Prostate gland (tissue), 2 donors: ENCODE results near the gene TMTC2.

Experiments used
- POLR2AphosphoS5 ChIP-seq: sonication (generic); formaldehyde crosslinking; IDR thresholded peaks from one replicate; pipeline ENCODE4 v1.6.1; 2017; ENCODE audit warnings: antibody characterized with exemption
- TF ChIP-seq, protein P1 (sequence below), 4 experiments: fragments of 200-600 bp in 2 of 4; fragments of 450-650 bp in 2 of 4; sonication (generic) in 2 of 4; IDR thresholded peaks; 1 replicate in 3 of 4; 2 replicates in 1 of 4; pipeline ENCODE4 v1.5.1; 2016 to 2019; ENCODE audit warnings: antibody characterized with exemption in 4 of 4, mild to moderate bottlenecking in 2 of 4, moderate library complexity in 2 of 4

DNA sequence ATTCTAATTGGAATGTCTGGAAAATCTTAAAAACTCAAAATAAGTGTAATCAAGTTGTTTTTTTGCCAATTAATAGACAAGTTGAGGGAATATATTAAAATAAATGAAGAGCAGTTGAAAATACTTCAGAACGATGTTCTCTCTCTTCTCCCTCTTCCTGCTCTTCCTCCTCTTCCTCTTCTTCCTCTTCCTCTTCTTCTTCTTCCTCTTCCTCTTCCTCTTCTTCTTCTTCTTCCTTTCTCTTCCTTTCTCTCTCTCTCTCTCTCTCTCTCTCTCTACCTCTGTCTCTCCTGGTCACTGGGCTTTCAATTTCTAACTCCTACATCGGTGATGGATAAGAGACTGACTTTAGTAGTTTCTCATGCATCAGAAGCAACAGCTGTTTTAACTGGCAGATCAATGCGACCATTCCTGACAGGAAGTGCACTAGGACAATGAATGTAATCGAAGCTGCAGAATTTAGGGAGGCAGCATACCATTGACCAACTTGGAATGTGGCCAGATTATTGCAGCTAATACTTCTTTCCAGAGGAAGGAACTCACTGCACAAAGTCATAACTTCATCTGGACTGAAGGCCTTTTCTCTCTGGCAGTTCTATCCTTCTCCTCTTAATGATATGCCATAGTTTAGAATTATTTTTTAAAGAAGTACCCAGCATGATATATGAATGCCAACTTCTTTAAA lies 13.8 kb upstream of the TMTC2 start:
- no peak for TF ChIP-seq POLR2AphosphoS5
- TF ChIP-seq, protein P1, sequence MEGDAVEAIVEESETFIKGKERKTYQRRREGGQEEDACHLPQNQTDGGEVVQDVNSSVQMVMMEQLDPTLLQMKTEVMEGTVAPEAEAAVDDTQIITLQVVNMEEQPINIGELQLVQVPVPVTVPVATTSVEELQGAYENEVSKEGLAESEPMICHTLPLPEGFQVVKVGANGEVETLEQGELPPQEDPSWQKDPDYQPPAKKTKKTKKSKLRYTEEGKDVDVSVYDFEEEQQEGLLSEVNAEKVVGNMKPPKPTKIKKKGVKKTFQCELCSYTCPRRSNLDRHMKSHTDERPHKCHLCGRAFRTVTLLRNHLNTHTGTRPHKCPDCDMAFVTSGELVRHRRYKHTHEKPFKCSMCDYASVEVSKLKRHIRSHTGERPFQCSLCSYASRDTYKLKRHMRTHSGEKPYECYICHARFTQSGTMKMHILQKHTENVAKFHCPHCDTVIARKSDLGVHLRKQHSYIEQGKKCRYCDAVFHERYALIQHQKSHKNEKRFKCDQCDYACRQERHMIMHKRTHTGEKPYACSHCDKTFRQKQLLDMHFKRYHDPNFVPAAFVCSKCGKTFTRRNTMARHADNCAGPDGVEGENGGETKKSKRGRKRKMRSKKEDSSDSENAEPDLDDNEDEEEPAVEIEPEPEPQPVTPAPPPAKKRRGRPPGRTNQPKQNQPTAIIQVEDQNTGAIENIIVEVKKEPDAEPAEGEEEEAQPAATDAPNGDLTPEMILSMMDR (IDR thresholded peaks at IDR 0.05) = no peak
